OCI-LY7 (cell line): ENCODE data around the gene INTS3.

Experiments
- CTCF ChIP-seq: fragments of 200-600 bp; sonication (generic); conservative IDR thresholded peaks from 2 replicates; pipeline ENCODE4 v1.5.1; 2014; ENCODE audit warnings: mild to moderate bottlenecking, antibody characterized with exemption, low read length, moderate library complexity, mixed read lengths
- EZH2phosphoT487 ChIP-seq: fragments of 200-600 bp; sonication (generic); IDR thresholded peaks from 2 replicates; pipeline ENCODE4 v1.6.1; 2018; ENCODE audit warnings: low read depth, borderline replicate concordance, mild to moderate bottlenecking, mixed run types, antibody characterized with exemption, low read length, moderate library complexity, mixed read lengths

- TF ChIP-seq CTCF (no peak), EZH2phosphoT487 (no peak)
Measured at GRCh38 chr1:153778051-153778823, 50.4 kb downstream of the INTS3 start.
